ENCODE results near the gene FBXL16. TPM values are rescaled to one million over a fixed set of nuclear protein-coding genes. Genes with fewer than 3 reads are reported as not detected.
A peak's percentile ranks its signal among the peaks of the same experiment; 100 is the strongest.

FBXL16 gene
- total and polyA plus RNA-seq, 2 donors (not counting 3 experiments of a cell fraction or from before 2014, with no cell fraction given), result 0.07 to 0.22 TPM

DNA sequence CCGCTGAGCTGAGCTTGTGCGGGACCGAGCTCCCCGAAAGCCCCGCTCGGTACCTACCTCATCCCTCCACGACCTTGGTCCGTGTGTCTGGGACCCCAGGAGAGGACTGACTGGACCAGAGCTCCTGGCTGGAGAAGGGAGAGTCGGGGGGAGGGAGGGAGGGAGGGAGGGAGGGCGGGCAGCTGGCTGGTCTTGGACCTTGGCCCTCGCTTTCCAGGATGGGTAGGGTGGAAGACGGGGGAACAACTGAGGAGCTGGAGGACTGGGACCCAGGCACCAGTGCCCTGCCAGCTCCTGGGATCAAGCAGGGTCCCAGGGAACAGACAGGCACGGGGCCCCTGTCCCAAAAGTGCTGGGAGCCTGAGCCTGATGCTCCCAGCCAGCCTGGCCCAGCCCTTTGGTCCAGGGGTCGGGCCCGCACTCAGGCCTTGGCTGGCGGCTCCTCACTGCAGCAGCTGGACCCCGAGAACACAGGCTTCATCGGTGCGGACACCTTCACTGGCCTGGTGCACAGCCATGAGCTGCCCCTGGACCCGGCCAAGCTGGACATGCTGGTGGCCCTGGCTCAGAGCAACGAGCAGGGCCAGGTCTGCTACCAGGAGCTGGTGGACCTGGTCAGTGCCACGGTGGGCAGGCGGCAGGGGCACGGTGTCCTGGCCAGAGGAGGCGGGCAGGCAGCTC, 29.6 kb downstream of the FBXL16 start:
- ChIA-PET POLR2A (no interaction called here), CTCF (interaction anchor here (0.9 to 1.5 kb wide), 5 partner anchors 8 to 97 kb away, joined by 3 to 6 read pairs (median 3); partner anchors contain the start of genes METTL26 and RHOT2)
- Histone ChIP-seq H3K4me1 (ENCODE audit: control insufficient read depth, extremely low read depth, insufficient read depth, low read length) (peaks cover 3% of the 10 kb centered on the region), H3K4me3 (replicated peaks in 1 of 3; ENCODE audit: insufficient read depth in 1 of 3, low read depth in 1 of 3, low read length in 3 of 3) (peak overlapping the region in 1 of 3 experiments; percentile 28), H2AFZ (ENCODE audit: low read depth, low read length) (peak overlapping the region; percentile 30), H3K9me3 (replicated peaks; ENCODE audit: control insufficient read depth, insufficient read depth, low read length) (no peaks in the 10 kb centered on the region), H3K27ac (ENCODE audit: insufficient read depth, low read depth, low read length) (no peak overlapping the region), H3K4me2 (ENCODE audit: insufficient read depth, low read length) (peak overlapping the region; percentile 43), H3K9ac (replicated peaks; ENCODE audit: extremely low read depth, insufficient read depth, low read length) (no peak overlapping the region), H3K79me2 (ENCODE audit: control insufficient read depth, insufficient read depth, low read length) (peaks cover 6% of the 10 kb centered on the region), H3K27me3 (ENCODE audit: control insufficient read depth in 2 of 2, insufficient read depth in 2 of 2, low read length in 2 of 2) (no peaks in the 10 kb centered on the region), H4K20me1 (replicated peaks; ENCODE audit: control insufficient read depth, extremely low read depth, insufficient read depth, low read length) (no peaks in the 10 kb centered on the region), H3K36me3 (ENCODE audit: control insufficient read depth in 2 of 2, extremely low read depth in 1 of 2, insufficient read depth in 2 of 2, low read length in 2 of 2) (peaks cover 4 to 23% of the 10 kb centered on the region in 2 experiments), H3K9me1 (replicated peaks; ENCODE audit: control insufficient read depth, extremely low read depth, insufficient read depth, low read length) (no peaks in the 10 kb centered on the region)
- FAIRE-seq, result no peak
- dilution Hi-C loops (cut with MboI; ENCODE audit: extremely low pct_ligation_motif_present, low sequenced_read_pairs) (no loop called here), intact Hi-C loops (cut with micrococcal nuclease) (no loop called here)
- TF ChIP-seq JUN (IDR thresholded peaks at IDR 0.05; ENCODE audit: borderline replicate concordance, insufficient read depth, insufficient read length, low read depth), result no peak
- TF ChIP-seq, protein P1, sequence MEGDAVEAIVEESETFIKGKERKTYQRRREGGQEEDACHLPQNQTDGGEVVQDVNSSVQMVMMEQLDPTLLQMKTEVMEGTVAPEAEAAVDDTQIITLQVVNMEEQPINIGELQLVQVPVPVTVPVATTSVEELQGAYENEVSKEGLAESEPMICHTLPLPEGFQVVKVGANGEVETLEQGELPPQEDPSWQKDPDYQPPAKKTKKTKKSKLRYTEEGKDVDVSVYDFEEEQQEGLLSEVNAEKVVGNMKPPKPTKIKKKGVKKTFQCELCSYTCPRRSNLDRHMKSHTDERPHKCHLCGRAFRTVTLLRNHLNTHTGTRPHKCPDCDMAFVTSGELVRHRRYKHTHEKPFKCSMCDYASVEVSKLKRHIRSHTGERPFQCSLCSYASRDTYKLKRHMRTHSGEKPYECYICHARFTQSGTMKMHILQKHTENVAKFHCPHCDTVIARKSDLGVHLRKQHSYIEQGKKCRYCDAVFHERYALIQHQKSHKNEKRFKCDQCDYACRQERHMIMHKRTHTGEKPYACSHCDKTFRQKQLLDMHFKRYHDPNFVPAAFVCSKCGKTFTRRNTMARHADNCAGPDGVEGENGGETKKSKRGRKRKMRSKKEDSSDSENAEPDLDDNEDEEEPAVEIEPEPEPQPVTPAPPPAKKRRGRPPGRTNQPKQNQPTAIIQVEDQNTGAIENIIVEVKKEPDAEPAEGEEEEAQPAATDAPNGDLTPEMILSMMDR (IDR thresholded peaks at IDR 0.05; ENCODE audit: extremely low read depth in 1 of 2, insufficient read depth in 1 of 2, low read depth in 1 of 2, low read length in 2 of 2), result no peak
- TF ChIP-seq GATA2 (IDR thresholded peaks at IDR 0.05; ENCODE audit: insufficient read depth, insufficient read length, low read depth, low read length), result no peak
- TF ChIP-seq POLR2AphosphoS5 (IDR thresholded peaks at IDR 0.05; ENCODE audit: insufficient read depth, low read depth, low read length), result no peak
- no peak for TF ChIP-seq FOS (IDR thresholded peaks at IDR 0.05; ENCODE audit: borderline replicate concordance, insufficient read depth, low read length)
- TF ChIP-seq POLR2A (IDR thresholded peaks at IDR 0.05; ENCODE audit: low read depth, low read length), result no peak
- TF ChIP-seq, protein P2, sequence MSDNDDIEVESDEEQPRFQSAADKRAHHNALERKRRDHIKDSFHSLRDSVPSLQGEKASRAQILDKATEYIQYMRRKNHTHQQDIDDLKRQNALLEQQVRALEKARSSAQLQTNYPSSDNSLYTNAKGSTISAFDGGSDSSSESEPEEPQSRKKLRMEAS (IDR thresholded peaks at IDR 0.05; ENCODE audit: insufficient read depth, insufficient read length), result no peak
- TF ChIP-seq MYC (IDR thresholded peaks at IDR 0.05; ENCODE audit: low read depth, low read length), result no peak
- TF ChIP-seq EZH2 (IDR thresholded peaks at IDR 0.05; ENCODE audit: borderline replicate concordance, low read depth, low read length, severe bottlenecking), result no peak
- BruUV-seq (replicated peaks), result no TSS peak
- no peak for DNase-seq (ENCODE audit: low read depth, low spot score)
